ENCODE results near the gene DUSP7. TPM values are rescaled to one million over a fixed set of nuclear protein-coding genes. Genes with fewer than 3 reads are reported as not detected.

Gene DUSP7
- total RNA-seq, 1 donor from 2014 or later, result 2.4 TPM

DNA sequence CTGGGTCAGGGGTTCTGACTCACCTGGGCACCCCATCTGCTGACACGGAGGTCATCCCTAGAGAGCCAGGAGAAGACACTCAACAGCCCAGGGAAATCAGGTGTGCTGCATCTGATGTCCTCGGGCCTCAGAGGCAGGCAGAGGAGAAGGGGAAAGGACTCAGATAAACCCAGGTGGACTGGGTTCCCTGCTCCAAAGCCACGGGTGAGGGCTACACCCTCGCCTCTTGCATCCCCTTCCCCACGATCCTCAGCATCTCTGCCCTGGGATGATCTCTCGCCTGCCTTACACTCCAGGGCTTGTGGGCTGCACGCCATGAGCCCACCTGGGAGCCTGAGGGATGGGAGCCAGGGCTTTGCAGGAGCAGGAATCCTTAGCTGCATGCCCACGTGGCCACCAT is 8.2 kb upstream of the DUSP7 start:
- Histone ChIP-seq H3K79me2 (ENCODE audit: low read depth) (no peaks in the 10 kb centered on the region), H3K27ac (no peak overlapping the region), H3K27me3 (no peaks in the 10 kb centered on the region), H3F3A (ENCODE audit: low read depth) (no peaks in the 10 kb centered on the region), H3K9ac (no peak overlapping the region), H3K9me3 (ENCODE audit: low read depth) (no peaks in the 10 kb centered on the region), H4K20me1 (ENCODE audit: low read depth) (no peaks in the 10 kb centered on the region), H3K36me3 (no peaks in the 10 kb centered on the region), H3K4me3 (no peak overlapping the region), H3K4me1 (peaks cover 12% of the 10 kb centered on the region), H3K4me2 (no peak overlapping the region), H2AFZ (replicated peaks) (no peak overlapping the region)
- H3K27me3 Mint-ChIP-seq (ENCODE audit: insufficient read depth, low read depth), result peaks cover 6% of the 10 kb centered on the region
- H3K9me3 Mint-ChIP-seq, result no peaks in the 10 kb centered on the region
- H3K4me3 Mint-ChIP-seq, result no peak overlapping the region
- DNase-seq (ENCODE audit: low spot score), result no peak
- H3K27ac Mint-ChIP-seq, result no peak overlapping the region
- TF ChIP-seq EZH2 (IDR thresholded peaks at IDR 0.05) (no peak), EZH2phosphoT487 (IDR thresholded peaks at IDR 0.05) (no peak)
- TF ChIP-seq, protein P1, sequence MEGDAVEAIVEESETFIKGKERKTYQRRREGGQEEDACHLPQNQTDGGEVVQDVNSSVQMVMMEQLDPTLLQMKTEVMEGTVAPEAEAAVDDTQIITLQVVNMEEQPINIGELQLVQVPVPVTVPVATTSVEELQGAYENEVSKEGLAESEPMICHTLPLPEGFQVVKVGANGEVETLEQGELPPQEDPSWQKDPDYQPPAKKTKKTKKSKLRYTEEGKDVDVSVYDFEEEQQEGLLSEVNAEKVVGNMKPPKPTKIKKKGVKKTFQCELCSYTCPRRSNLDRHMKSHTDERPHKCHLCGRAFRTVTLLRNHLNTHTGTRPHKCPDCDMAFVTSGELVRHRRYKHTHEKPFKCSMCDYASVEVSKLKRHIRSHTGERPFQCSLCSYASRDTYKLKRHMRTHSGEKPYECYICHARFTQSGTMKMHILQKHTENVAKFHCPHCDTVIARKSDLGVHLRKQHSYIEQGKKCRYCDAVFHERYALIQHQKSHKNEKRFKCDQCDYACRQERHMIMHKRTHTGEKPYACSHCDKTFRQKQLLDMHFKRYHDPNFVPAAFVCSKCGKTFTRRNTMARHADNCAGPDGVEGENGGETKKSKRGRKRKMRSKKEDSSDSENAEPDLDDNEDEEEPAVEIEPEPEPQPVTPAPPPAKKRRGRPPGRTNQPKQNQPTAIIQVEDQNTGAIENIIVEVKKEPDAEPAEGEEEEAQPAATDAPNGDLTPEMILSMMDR (IDR thresholded peaks at IDR 0.05), result no peak
- peaks cover 7% of the 10 kb centered on the region for H3K4me1 Mint-ChIP-seq
- H3K36me3 Mint-ChIP-seq, result no peaks in the 10 kb centered on the region

DNA sequence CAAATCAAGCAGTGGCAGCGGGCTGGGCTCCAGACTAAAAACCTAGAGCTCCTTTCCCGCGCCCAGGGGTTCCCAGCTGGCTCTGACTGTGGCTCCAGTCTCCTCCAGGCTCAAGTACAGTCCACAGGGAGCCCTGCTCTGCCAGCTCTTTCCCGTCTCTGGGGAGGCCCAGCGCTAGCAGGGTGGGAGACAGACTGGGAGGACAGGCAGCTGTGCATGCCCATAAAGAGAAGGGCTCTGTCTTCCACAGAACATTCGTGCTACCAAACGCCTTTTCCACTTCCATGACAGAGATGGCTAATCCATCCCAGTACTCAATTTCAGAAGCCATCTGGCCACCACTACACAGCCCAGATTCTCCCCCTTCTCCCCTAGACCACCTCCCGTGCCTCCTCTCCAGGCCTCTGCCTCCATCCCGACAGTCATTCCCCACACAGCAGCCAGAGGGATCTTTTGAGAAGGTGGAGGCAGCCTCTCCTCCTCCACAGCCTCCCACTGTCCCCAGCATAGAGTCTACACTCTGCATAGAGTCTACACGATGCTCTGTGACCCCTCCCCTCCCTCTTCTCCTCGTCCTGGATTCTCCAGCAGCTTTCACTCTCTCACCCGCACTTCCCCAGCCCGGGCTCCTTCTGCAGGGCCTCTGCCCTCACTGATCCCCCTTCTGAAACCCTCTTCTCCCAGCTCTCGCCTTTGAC is 6.8 kb upstream of the DUSP7 start:
- Histone ChIP-seq H2AFZ (replicated peaks) (no peak overlapping the region), H3K36me3 (no peaks in the 10 kb centered on the region), H3K4me3 (no peak overlapping the region), H3K27me3 (peaks cover 9% of the 10 kb centered on the region), H3K9me3 (ENCODE audit: low read depth) (no peaks in the 10 kb centered on the region), H3F3A (ENCODE audit: low read depth) (no peaks in the 10 kb centered on the region), H3K79me2 (ENCODE audit: low read depth) (no peaks in the 10 kb centered on the region), H4K20me1 (ENCODE audit: low read depth) (no peaks in the 10 kb centered on the region), H3K4me1 (peaks cover 5% of the 10 kb centered on the region), H3K27ac (no peak overlapping the region), H3K4me2 (no peak overlapping the region), H3K9ac (no peak overlapping the region)
- no peak for DNase-seq (ENCODE audit: low spot score)
- TF ChIP-seq, protein P1 (IDR thresholded peaks at IDR 0.05), result no peak
- no peak for TF ChIP-seq EZH2phosphoT487 (IDR thresholded peaks at IDR 0.05)
- TF ChIP-seq EZH2 (IDR thresholded peaks at IDR 0.05), result no peak
- H3K4me3 Mint-ChIP-seq, result peak overlapping the region; percentile 25
- H3K36me3 Mint-ChIP-seq, result no peaks in the 10 kb centered on the region
- H3K27ac Mint-ChIP-seq, result peak overlapping the region; percentile 72
- no peaks in the 10 kb centered on the region for H3K9me3 Mint-ChIP-seq
- peaks cover 7% of the 10 kb centered on the region for H3K4me1 Mint-ChIP-seq
- H3K27me3 Mint-ChIP-seq (ENCODE audit: insufficient read depth, low read depth), result peaks cover 5% of the 10 kb centered on the region

DNA sequence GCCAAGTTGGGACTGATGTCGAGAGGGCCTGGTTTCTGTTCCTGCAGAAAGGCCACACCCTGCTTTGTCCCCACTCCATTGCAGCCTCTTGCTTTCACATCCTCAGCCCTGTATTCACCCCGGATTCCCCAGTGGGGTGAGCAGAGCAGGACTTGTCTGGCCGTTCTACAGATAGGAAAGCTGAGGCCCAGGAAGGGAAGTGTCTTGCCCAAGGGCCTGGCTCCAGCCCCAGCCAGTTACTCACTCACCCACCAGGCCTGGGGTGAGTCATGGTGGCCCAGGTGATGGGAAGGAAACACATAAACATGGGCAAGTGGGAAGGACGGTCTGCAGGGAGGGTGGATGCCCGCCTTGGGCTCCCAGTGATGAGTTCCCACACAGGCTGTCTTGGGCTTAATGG is 6.1 kb upstream of the DUSP7 start:
- H3K36me3 ChIP-seq, result no peaks in the 10 kb centered on the region
- Mint-ChIP-seq H3K4me1 (peaks cover 7% of the 10 kb centered on the region), H3K27me3 (ENCODE audit: insufficient read depth, low read depth) (peaks cover 5% of the 10 kb centered on the region), H3K4me3 (no peak overlapping the region), H3K36me3 (no peaks in the 10 kb centered on the region), H3K9me3 (no peaks in the 10 kb centered on the region), H3K27ac (no peak overlapping the region)
- TF ChIP-seq EZH2phosphoT487 (IDR thresholded peaks at IDR 0.05), result no peak
- TF ChIP-seq, protein P1 (IDR thresholded peaks at IDR 0.05), result no peak
- no peak for TF ChIP-seq EZH2 (IDR thresholded peaks at IDR 0.05)
- no peaks in the 10 kb centered on the region for H3F3A ChIP-seq (ENCODE audit: low read depth)
- H3K79me2 ChIP-seq (ENCODE audit: low read depth), result no peaks in the 10 kb centered on the region
- H3K9ac ChIP-seq, result no peak overlapping the region
- no peak overlapping the region for H3K4me3 ChIP-seq
- H3K9me3 ChIP-seq (ENCODE audit: low read depth), result no peaks in the 10 kb centered on the region
- H3K4me2 ChIP-seq, result no peak overlapping the region
- peaks cover 7% of the 10 kb centered on the region for H3K4me1 ChIP-seq
- no peak for DNase-seq (ENCODE audit: low spot score)
- no peaks in the 10 kb centered on the region for H4K20me1 ChIP-seq (ENCODE audit: low read depth)
- H3K27ac ChIP-seq, result no peak overlapping the region
- H2AFZ ChIP-seq (replicated peaks), result no peak overlapping the region
- peaks cover 13% of the 10 kb centered on the region for H3K27me3 ChIP-seq
